ENCODE measurements around the gene GNAO1.
A peak's percentile ranks its signal among the peaks of the same experiment; 100 is the strongest.

Gene GNAO1

GRCh38 chr16:56206951-56207350, 15.7 kb downstream of the GNAO1 start:
- Histone ChIP-seq H3K27me3 (ENCODE audit: control insufficient read depth in 3 of 3, insufficient read depth in 3 of 3, low read depth in 1 of 3, low read length in 3 of 3) (peaks cover 0 to 9% (median 0%) of the 10 kb centered on the region in 3 experiments), H2BK12ac (ENCODE audit: low read length) (no peak overlapping the region), H3K4me3 (ENCODE audit: low read length in 2 of 2) (no peak overlapping the region), H4K8ac (ENCODE audit: low read depth, low read length) (no peak overlapping the region), H3K79me1 (ENCODE audit: low read depth, low read length) (no peaks in the 10 kb centered on the region), H2BK5ac (ENCODE audit: low read length) (no peak overlapping the region), H3K4me2 (ENCODE audit: insufficient read depth, low read length, poor library complexity, severe bottlenecking) (no peak overlapping the region), H3K4me1 (ENCODE audit: control insufficient read depth in 2 of 2, insufficient read depth in 1 of 2, low read depth in 1 of 2, low read length in 2 of 2) (peaks cover 4% of the 10 kb centered on the region in 2 donors), H3K36me3 (replicated peaks in 1 of 2; ENCODE audit: control insufficient read depth in 2 of 2, insufficient read depth in 2 of 2, low read length in 2 of 2) (no peaks in the 10 kb centered on the region), H3K27ac (replicated peaks; ENCODE audit: low read length) (no peak overlapping the region), H3K18ac (ENCODE audit: low read length) (no peak overlapping the region), H2BK15ac (ENCODE audit: low read length) (no peak overlapping the region), H3K4ac (ENCODE audit: low read length) (no peak overlapping the region), H3K9me3 (replicated peaks in 1 of 2; ENCODE audit: control insufficient read depth in 2 of 2, insufficient read depth in 1 of 2, low read depth in 1 of 2, low read length in 2 of 2) (no peaks in the 10 kb centered on the region), H3K23ac (ENCODE audit: low read depth, low read length, poor library complexity) (no peak overlapping the region), H2AFZ (ENCODE audit: low read length) (no peak overlapping the region), H3K9ac (ENCODE audit: low read depth, low read length, poor library complexity) (no peak overlapping the region), H2AK5ac (ENCODE audit: low read depth, low read length) (no peak overlapping the region), H3K14ac (ENCODE audit: low read length) (no peak overlapping the region), H4K91ac (ENCODE audit: low read depth, low read length, poor library complexity) (no peak overlapping the region), H2BK120ac (ENCODE audit: low read depth, low read length) (no peak overlapping the region)
- WGBS, 2 donors (ENCODE audit: extremely low coverage in 2 of 2, insufficient read length in 2 of 2, insufficient replicate concordance in 1 of 2): no CpG with 5 or more reads among the region's 1 CpG
- no peak for DNase-seq (ENCODE audit: low spot score)

DNA sequence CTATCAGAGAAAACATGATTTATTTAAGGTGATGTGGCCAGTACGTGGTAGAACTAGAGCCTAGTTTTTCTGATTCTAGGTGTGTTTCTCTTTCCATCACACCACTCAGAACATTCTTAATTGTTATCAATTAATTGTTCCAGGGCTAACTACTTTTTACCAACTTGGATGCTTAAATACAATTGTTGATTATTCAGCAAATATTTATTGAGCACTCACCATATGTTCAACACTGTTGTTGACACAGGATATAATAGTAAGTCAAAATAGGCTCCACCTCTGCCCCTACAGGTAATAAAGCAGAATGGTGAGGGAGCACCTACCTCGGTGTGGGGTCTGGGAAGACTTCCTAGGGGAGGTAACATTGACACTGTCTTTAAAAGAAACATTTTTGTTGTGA, 16.1 kb downstream of the GNAO1 start:
- peaks cover 6 to 7% of the 10 kb centered on the region in 2 donors for H3K4me1 ChIP-seq (ENCODE audit: control insufficient read depth in 2 of 2, insufficient read depth in 1 of 2, low read depth in 1 of 2, low read length in 2 of 2)
- H3K4ac ChIP-seq (ENCODE audit: low read length): no peak overlapping the region
- H3K4me3 ChIP-seq (ENCODE audit: low read length in 2 of 2): no peak overlapping the region
- no peak overlapping the region for H2BK5ac ChIP-seq (ENCODE audit: low read length)
- no peak overlapping the region for H4K91ac ChIP-seq (ENCODE audit: low read depth, low read length, poor library complexity)
- DNase-seq (ENCODE audit: low spot score): no peak
- H3K9me3 ChIP-seq (replicated peaks in 1 of 2; ENCODE audit: control insufficient read depth in 2 of 2, insufficient read depth in 1 of 2, low read depth in 1 of 2, low read length in 2 of 2): no peaks in the 10 kb centered on the region
- no peak overlapping the region for H4K8ac ChIP-seq (ENCODE audit: low read depth, low read length)
- H3K79me1 ChIP-seq (ENCODE audit: low read depth, low read length): no peaks in the 10 kb centered on the region
- H3K9ac ChIP-seq (ENCODE audit: low read depth, low read length, poor library complexity): no peak overlapping the region
- WGBS, 2 donors (ENCODE audit: extremely low coverage in 2 of 2, insufficient read length in 2 of 2, insufficient replicate concordance in 1 of 2): no CpG with 5 or more reads among the region's 2 CpGs
- no peak overlapping the region for H2BK15ac ChIP-seq (ENCODE audit: low read length)
- no peak overlapping the region for H3K4me2 ChIP-seq (ENCODE audit: insufficient read depth, low read length, poor library complexity, severe bottlenecking)
- no peak overlapping the region for H3K27ac ChIP-seq (replicated peaks; ENCODE audit: low read length)
- H3K14ac ChIP-seq (ENCODE audit: low read length): no peak overlapping the region
- peaks cover 0 to 9% (median 0%) of the 10 kb centered on the region in 3 experiments for H3K27me3 ChIP-seq (ENCODE audit: control insufficient read depth in 3 of 3, insufficient read depth in 3 of 3, low read depth in 1 of 3, low read length in 3 of 3)
- no peak overlapping the region for H2AK5ac ChIP-seq (ENCODE audit: low read depth, low read length)
- H3K36me3 ChIP-seq (replicated peaks in 1 of 2; ENCODE audit: control insufficient read depth in 2 of 2, insufficient read depth in 2 of 2, low read length in 2 of 2): no peaks in the 10 kb centered on the region
- H2BK120ac ChIP-seq (ENCODE audit: low read depth, low read length): no peak overlapping the region
- no peak overlapping the region for H2AFZ ChIP-seq (ENCODE audit: low read length)
- no peak overlapping the region for H3K23ac ChIP-seq (ENCODE audit: low read depth, low read length, poor library complexity)
- no peak overlapping the region for H3K18ac ChIP-seq (ENCODE audit: low read length)
- no peak overlapping the region for H2BK12ac ChIP-seq (ENCODE audit: low read length)

DNA sequence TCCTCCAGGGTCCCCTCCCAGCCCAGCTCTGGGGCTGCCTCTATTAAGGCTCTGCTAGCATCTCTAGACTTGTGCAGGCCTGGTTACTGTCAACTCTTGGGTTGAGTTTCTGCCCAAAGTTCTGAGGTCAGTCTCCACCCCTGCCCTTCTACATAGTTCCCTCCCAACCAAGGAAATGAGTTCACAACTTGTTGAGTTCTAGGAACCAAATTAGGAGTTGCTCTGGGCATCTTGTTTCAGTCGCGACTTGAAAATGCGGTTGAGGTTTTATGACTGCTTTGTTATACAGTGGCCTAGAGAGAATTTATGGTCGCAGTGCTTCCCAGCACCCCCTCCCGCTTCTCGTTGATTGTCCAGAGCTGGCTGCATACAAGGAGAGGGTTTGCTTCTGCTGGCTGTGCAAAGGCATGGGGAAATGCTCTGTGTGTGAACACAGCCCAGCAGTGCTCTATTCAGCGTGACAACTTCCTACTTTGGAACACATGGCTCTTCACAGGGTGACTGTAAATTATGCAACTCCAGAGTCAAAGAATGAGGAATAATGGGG, 20.2 kb downstream of the GNAO1 start:
- Histone ChIP-seq H2BK5ac (ENCODE audit: low read length) (no peak overlapping the region), H3K79me1 (ENCODE audit: low read depth, low read length) (no peaks in the 10 kb centered on the region), H3K4me2 (ENCODE audit: insufficient read depth, low read length, poor library complexity, severe bottlenecking) (no peak overlapping the region), H3K9ac (ENCODE audit: low read depth, low read length, poor library complexity) (no peak overlapping the region), H2BK15ac (ENCODE audit: low read length) (no peak overlapping the region), H4K8ac (ENCODE audit: low read depth, low read length) (no peak overlapping the region), H2BK12ac (ENCODE audit: low read length) (no peak overlapping the region), H2AFZ (ENCODE audit: low read length) (peak overlapping the region; percentile 16), H3K4ac (ENCODE audit: low read length) (no peak overlapping the region), H3K9me3 (replicated peaks in 1 of 2; ENCODE audit: control insufficient read depth in 2 of 2, insufficient read depth in 1 of 2, low read depth in 1 of 2, low read length in 2 of 2) (no peaks in the 10 kb centered on the region), H3K23ac (ENCODE audit: low read depth, low read length, poor library complexity) (no peak overlapping the region), H3K27me3 (ENCODE audit: control insufficient read depth in 3 of 3, insufficient read depth in 3 of 3, low read depth in 1 of 3, low read length in 3 of 3) (peaks cover 0 to 3% (median 0%) of the 10 kb centered on the region in 3 experiments), H2BK120ac (ENCODE audit: low read depth, low read length) (no peak overlapping the region), H2AK5ac (ENCODE audit: low read depth, low read length) (no peak overlapping the region), H3K4me3 (ENCODE audit: low read length in 2 of 2) (peak overlapping the region in 1 of 2 donors; percentile 12), H3K27ac (replicated peaks; ENCODE audit: low read length) (no peak overlapping the region), H3K14ac (ENCODE audit: low read length) (no peak overlapping the region), H3K36me3 (replicated peaks in 1 of 2; ENCODE audit: control insufficient read depth in 2 of 2, insufficient read depth in 2 of 2, low read length in 2 of 2) (no peaks in the 10 kb centered on the region), H3K18ac (ENCODE audit: low read length) (peak overlapping the region; percentile 79), H4K91ac (ENCODE audit: low read depth, low read length, poor library complexity) (no peak overlapping the region), H3K4me1 (ENCODE audit: control insufficient read depth in 2 of 2, insufficient read depth in 1 of 2, low read depth in 1 of 2, low read length in 2 of 2) (peaks cover 6 to 7% of the 10 kb centered on the region in 2 donors)
- no CpG with 5 or more reads among the region's 7 CpGs for WGBS, 2 donors (ENCODE audit: extremely low coverage in 2 of 2, insufficient read length in 2 of 2, insufficient replicate concordance in 1 of 2)
- DNase-seq (ENCODE audit: low spot score): no peak

- H4K91ac ChIP-seq (ENCODE audit: low read depth, low read length, poor library complexity): no peak overlapping the region
- H4K8ac ChIP-seq (ENCODE audit: low read depth, low read length): no peak overlapping the region
- H3K23ac ChIP-seq (ENCODE audit: low read depth, low read length, poor library complexity): no peak overlapping the region
- peaks cover 6 to 7% of the 10 kb centered on the region in 2 donors for H3K4me1 ChIP-seq (ENCODE audit: control insufficient read depth in 2 of 2, insufficient read depth in 1 of 2, low read depth in 1 of 2, low read length in 2 of 2)
- H3K27ac ChIP-seq (replicated peaks; ENCODE audit: low read length): no peak overlapping the region
- no peaks in the 10 kb centered on the region for H3K36me3 ChIP-seq (replicated peaks in 1 of 2; ENCODE audit: control insufficient read depth in 2 of 2, insufficient read depth in 2 of 2, low read length in 2 of 2)
- no peak for DNase-seq (ENCODE audit: low spot score)
- no peak overlapping the region for H3K9ac ChIP-seq (ENCODE audit: low read depth, low read length, poor library complexity)
- H3K27me3 ChIP-seq (ENCODE audit: control insufficient read depth in 3 of 3, insufficient read depth in 3 of 3, low read depth in 1 of 3, low read length in 3 of 3): peaks cover 0 to 3% (median 0%) of the 10 kb centered on the region in 3 experiments
- no peak overlapping the region for H2AK5ac ChIP-seq (ENCODE audit: low read depth, low read length)
- no peak overlapping the region for H2BK15ac ChIP-seq (ENCODE audit: low read length)
- H3K4me2 ChIP-seq (ENCODE audit: insufficient read depth, low read length, poor library complexity, severe bottlenecking): no peak overlapping the region
- H3K9me3 ChIP-seq (replicated peaks in 1 of 2; ENCODE audit: control insufficient read depth in 2 of 2, insufficient read depth in 1 of 2, low read depth in 1 of 2, low read length in 2 of 2): no peaks in the 10 kb centered on the region
- no CpG with 5 or more reads among the region's 6 CpGs for WGBS, 2 donors (ENCODE audit: extremely low coverage in 2 of 2, insufficient read length in 2 of 2, insufficient replicate concordance in 1 of 2)
- no peak overlapping the region for H3K14ac ChIP-seq (ENCODE audit: low read length)
- no peak overlapping the region for H2BK5ac ChIP-seq (ENCODE audit: low read length)
- no peak overlapping the region for H3K4me3 ChIP-seq (ENCODE audit: low read length in 2 of 2)
- no peak overlapping the region for H2BK12ac ChIP-seq (ENCODE audit: low read length)
- H2AFZ ChIP-seq (ENCODE audit: low read length): peak overlapping the region; percentile 16
- H2BK120ac ChIP-seq (ENCODE audit: low read depth, low read length): no peak overlapping the region
- no peaks in the 10 kb centered on the region for H3K79me1 ChIP-seq (ENCODE audit: low read depth, low read length)
- no peak overlapping the region for H3K4ac ChIP-seq (ENCODE audit: low read length)
- H3K18ac ChIP-seq (ENCODE audit: low read length): no peak overlapping the region
These were observed 20.9 kb downstream of the GNAO1 start for GRCh38 chr16:56212144-56212543.
